Fibroblast of lung (primary cell): Measurements from ENCODE around the gene CARD14. TPM values are rescaled to one million over a fixed set of nuclear protein-coding genes. Genes with fewer than 3 reads are reported as not detected.

Experiments used
- DNase-seq, 2 donors: peaks; one replicate each; pipeline versions ENCODE4 v3.0.0 to v3.0.0-alpha.2; 2010; ENCODE audit warnings: low read depth in 2 of 2
- H2AFZ ChIP-seq: 2 replicates; pipeline ENCODE4 v1.5.1; 2012; ENCODE audit warnings: low read length, control low read depth, inconsistent platforms
- H3K27ac ChIP-seq: 2 replicates; pipeline ENCODE4 v1.5.1; 2011; ENCODE audit warnings: low read length, control low read depth; ENCODE audit not compliant: insufficient read depth
- H3K27me3 ChIP-seq: 2 replicates; pipeline ENCODE4 v1.5.1; 2011; ENCODE audit warnings: mild to moderate bottlenecking, low read length; ENCODE audit not compliant: control insufficient read depth, insufficient read depth
- H3K36me3 ChIP-seq: 2 replicates; pipeline ENCODE4 v1.5.1; 2011; ENCODE audit warnings: low read length; ENCODE audit not compliant: control insufficient read depth, insufficient read depth
- H3K4me1 ChIP-seq: 2 replicates; pipeline ENCODE4 v1.5.1; 2011; ENCODE audit warnings: low read length; ENCODE audit not compliant: control insufficient read depth, insufficient read depth; ENCODE audit errors: extremely low read depth
- H3K4me2 ChIP-seq: 2 replicates; pipeline ENCODE4 v1.5.1; 2011; ENCODE audit warnings: low read length, control low read depth; ENCODE audit not compliant: insufficient read depth; ENCODE audit errors: extremely low read depth
- H3K4me3 ChIP-seq, 4 experiments: fragments of 200-600 bp in 1 of 4; sonication (generic) in 1 of 4; replicated peaks in 1 of 4; 2 replicates each; pipeline ENCODE4 v1.5.1; 2011 to 2016; ENCODE audit warnings: low read length in 4 of 4, low read depth in 3 of 4, mild to moderate bottlenecking in 3 of 4, control low read depth in 2 of 4, inconsistent platforms in 1 of 4, mixed read lengths in 1 of 4; ENCODE audit not compliant: insufficient read depth in 1 of 4; ENCODE audit errors: control extremely low read depth in 1 of 4
- H3K79me2 ChIP-seq: 2 replicates; pipeline ENCODE4 v1.5.1; 2012; ENCODE audit warnings: mild to moderate bottlenecking, low read length, inconsistent platforms; ENCODE audit not compliant: control insufficient read depth, insufficient read depth
- H3K9ac ChIP-seq: 2 replicates; pipeline ENCODE4 v1.5.1; 2011; ENCODE audit warnings: mild to moderate bottlenecking, low read length, control low read depth; ENCODE audit not compliant: insufficient read depth
- H3K9me3 ChIP-seq: 2 replicates; pipeline ENCODE4 v1.5.1; 2012; ENCODE audit warnings: low read depth, low read length; ENCODE audit not compliant: control insufficient read depth, insufficient read depth
- H4K20me1 ChIP-seq: 2 replicates; pipeline ENCODE4 v1.5.1; 2011; ENCODE audit warnings: low read length; ENCODE audit not compliant: control insufficient read depth, insufficient read depth; ENCODE audit errors: extremely low read depth
- CTCF ChIP-seq, 2 donors: IDR thresholded peaks in 1 of 2; conservative IDR thresholded peaks in 1 of 2; 1 replicate in 1 of 2; 2 replicates in 1 of 2; pipeline ENCODE4 v1.5.1; 2011 to 2012; ENCODE audit warnings: low read length in 2 of 2, control low read depth in 1 of 2, inconsistent platforms in 1 of 2, low read depth in 1 of 2, mild to moderate bottlenecking in 1 of 2
- EZH2 ChIP-seq: IDR thresholded peaks from 2 replicates; pipeline ENCODE4 v1.5.1; 2012; ENCODE audit warnings: low read length, control low read depth, mild to moderate bottlenecking; ENCODE audit errors: missing control alignments
- polyA plus RNA-seq, 2 donors: library from polyadenylated mRNA; depleted of rRNA in 1 of 2; stranded (reverse) in 1 of 2; unstranded in 1 of 2; fragments of >200 nt; gene quantifications; 2 replicates each; pipeline ENCODE4 v1.2.1, GENCODE V29; 2011 to 2012; ENCODE audit warnings: missing spikeins in 1 of 2
- total RNA-seq: library from RNA; depleted of rRNA; stranded (reverse); fragments of >200 nt; gene quantifications from 2 replicates; pipeline ENCODE4 v1.2.1, GENCODE V29; 2014

CARD14 gene
- total and polyA plus RNA-seq, 2 donors (not counting 1 experiment from before 2014, with no cell fraction given): 0.17 TPM; not detected in 1

- DNase-seq: no peak
- no peak for TF ChIP-seq EZH2
- Histone ChIP-seq H4K20me1 (no peaks in the 10 kb centered on the region), H2AFZ (no peak overlapping the region), H3K4me3 (no peak overlapping the region), H3K27me3 (no peaks in the 10 kb centered on the region), H3K27ac (no peak overlapping the region), H3K4me2 (no peak overlapping the region), H3K9ac (no peak overlapping the region), H3K36me3 (no peaks in the 10 kb centered on the region), H3K4me1 (no peaks in the 10 kb centered on the region), H3K9me3 (no peaks in the 10 kb centered on the region), H3K79me2 (no peaks in the 10 kb centered on the region)
Measured at GRCh38 chr17:80201446-80201845, 31.6 kb downstream of the CARD14 start.

- H3K27ac ChIP-seq: no peak overlapping the region
- H3K4me1 ChIP-seq: no peaks in the 10 kb centered on the region
- H3K9ac ChIP-seq: no peak overlapping the region
- no peaks in the 10 kb centered on the region for H3K27me3 ChIP-seq
- TF ChIP-seq EZH2 (no peak), CTCF (conservative IDR thresholded peaks at IDR 0.05 in 1 of 2, IDR thresholded peaks at IDR 0.05 in 1 of 2; ENCODE audit: low read depth in 1 of 2, low read length in 2 of 2) (no peak)
- H3K4me2 ChIP-seq: no peak overlapping the region
- no peak for DNase-seq
- no peaks in the 10 kb centered on the region for H3K36me3 ChIP-seq
- H2AFZ ChIP-seq: no peak overlapping the region
- H3K4me3 ChIP-seq: no peak overlapping the region
- H3K9me3 ChIP-seq: no peaks in the 10 kb centered on the region
- no peaks in the 10 kb centered on the region for H3K79me2 ChIP-seq
- no peaks in the 10 kb centered on the region for H4K20me1 ChIP-seq
Measured at GRCh38 chr17:80202197-80202596, 32.4 kb downstream of the CARD14 start.

GRCh38 chr17:80203471-80203963, 33.7 kb downstream of the CARD14 start:
- H3K4me3 ChIP-seq: no peak overlapping the region
- no peak for TF ChIP-seq CTCF (conservative IDR thresholded peaks at IDR 0.05 in 1 of 2, IDR thresholded peaks at IDR 0.05 in 1 of 2; ENCODE audit: low read depth in 1 of 2, low read length in 2 of 2)
- no peak for TF ChIP-seq EZH2
- no peaks in the 10 kb centered on the region for H3K9me3 ChIP-seq
- H3K9ac ChIP-seq: no peak overlapping the region
- H3K27me3 ChIP-seq: no peaks in the 10 kb centered on the region
- peaks cover 2% of the 10 kb centered on the region for H3K36me3 ChIP-seq
- H3K4me1 ChIP-seq: no peaks in the 10 kb centered on the region
- H4K20me1 ChIP-seq: no peaks in the 10 kb centered on the region
- no peak overlapping the region for H3K27ac ChIP-seq
- no peak overlapping the region for H3K4me2 ChIP-seq
- no peak for DNase-seq
- no peaks in the 10 kb centered on the region for H3K79me2 ChIP-seq
- H2AFZ ChIP-seq: no peak overlapping the region
